NCI-H226 (cell line): ENCODE data around the gene DCAF10.
"Not testable (repeated sequence)": the region's sequence is repeated elsewhere in the genome, so short reads cannot be mapped to it uniquely, and the experiment has no call there.

Experiments
- DNase-seq: peaks from one replicate; pipeline ENCODE4 v3.0.0-alpha.2; 2015

DCAF10 gene, protein sequence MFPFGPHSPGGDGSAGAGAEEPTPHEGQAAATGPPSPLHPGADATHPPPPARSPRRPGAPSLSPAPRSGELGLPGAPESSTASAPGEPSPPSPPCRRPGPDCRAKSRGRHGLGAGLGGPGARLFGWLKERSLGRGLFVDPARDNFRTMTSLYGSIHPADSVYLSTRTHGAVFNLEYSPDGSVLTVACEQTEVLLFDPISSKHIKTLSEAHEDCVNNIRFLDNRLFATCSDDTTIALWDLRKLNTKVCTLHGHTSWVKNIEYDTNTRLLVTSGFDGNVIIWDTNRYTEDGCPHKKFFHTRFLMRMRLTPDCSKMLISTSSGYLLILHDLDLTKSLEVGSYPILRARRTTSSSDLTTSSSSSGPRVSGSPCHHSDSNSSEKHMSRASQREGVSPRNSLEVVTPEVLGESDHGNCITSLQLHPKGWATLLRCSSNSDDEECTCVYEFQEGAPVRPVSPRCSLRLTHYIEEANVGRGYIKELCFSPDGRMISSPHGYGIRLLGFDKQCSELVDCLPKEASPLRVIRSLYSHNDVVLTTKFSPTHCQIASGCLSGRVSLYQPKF

GRCh38 chr9:37800631-37801286, at the start of gene DCAF10:
TSS of gene DCAF10 (plus strand) at chr9:37800797. CDS start at chr9:37800867, 70 bp downstream.
- DNase-seq: peak; percentile 46

DNA sequence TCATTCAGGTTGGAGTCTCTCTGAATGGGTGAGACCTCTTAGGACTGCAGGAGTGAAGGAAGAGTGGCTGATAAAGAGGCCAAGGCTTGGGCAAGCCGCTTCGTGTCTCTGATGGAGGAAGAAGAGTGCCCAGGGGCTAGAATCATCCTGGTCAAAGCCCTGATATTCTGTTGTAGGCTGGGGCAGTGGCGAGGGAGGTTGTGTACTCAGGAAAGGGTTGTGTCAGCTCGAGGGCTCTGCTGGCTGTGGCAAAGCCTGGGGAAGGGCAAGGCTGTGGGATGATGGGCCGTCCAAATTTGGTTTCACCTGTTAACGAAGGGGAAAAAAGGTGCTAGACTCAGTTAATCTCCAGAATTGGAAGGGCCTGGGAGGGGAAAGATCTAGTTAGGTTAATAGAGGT, 49.4 kb upstream of the DCAF10 start:
- DNase-seq: no peak

DNA sequence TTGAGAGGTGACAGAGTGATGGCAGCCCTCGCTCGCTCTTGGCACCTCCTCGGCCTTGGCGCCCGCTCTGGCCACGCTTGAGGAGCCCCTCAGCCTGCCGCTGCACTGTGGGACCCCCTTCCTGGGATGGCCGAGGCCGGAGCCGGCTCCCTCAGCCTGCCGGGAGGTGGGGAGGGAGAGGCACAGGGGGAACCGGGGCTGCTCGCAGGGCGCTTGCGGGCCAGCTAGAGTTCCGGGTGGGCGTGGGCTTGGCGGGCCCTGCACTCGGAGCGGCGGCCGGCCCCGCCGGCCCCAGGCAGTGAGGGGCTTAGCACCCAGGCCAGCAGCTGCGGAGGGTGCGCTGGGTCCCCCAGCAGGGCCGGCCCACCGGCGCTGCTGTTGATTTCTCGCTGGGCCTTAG, 48.9 kb upstream of the DCAF10 start:
- not testable (repeated sequence) for DNase-seq

GRCh38 chr9:37752112-37752511, 48.5 kb upstream of the DCAF10 start:
- not testable (repeated sequence) for DNase-seq

DNA sequence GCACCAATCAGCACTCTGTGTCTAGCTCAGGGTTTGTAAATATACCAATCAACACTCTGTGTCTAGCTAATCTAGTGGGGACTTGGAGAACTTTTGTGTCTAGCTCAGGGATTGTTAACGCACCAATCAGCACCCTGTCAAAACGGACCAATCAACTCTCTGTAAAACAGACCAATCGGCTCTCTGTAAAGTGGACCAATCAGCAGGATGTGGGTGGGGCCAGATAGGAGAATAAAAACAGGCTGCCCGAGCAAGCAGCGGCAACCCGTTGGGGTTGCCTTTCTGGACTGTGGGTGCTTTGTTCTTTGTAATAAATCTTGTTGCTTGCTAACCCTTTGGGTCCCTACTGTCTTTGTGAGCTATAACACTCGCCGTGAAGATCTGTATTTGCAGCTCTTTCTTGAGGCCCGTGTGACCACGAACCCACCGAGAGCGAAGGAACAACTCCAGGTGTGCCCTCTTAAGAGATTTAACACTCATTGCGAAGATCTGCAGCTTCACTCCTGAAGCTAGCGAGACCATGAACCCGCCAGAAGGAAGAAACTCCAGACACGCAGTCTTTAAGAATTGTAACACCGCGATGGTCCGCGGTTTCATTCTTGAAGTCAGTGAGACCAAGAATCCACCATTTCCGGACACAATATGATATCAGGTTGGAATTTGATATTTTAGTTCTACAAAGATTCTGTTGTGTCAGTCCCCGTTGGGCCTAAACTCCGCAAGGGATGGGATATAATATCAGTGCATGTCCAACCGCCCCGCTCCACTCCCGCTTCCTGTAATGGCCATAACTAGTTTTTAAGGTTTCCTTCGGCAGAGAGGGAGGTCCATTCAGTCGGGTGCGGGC, 47.7 kb upstream of the DCAF10 start:
- no peak for DNase-seq

DNA sequence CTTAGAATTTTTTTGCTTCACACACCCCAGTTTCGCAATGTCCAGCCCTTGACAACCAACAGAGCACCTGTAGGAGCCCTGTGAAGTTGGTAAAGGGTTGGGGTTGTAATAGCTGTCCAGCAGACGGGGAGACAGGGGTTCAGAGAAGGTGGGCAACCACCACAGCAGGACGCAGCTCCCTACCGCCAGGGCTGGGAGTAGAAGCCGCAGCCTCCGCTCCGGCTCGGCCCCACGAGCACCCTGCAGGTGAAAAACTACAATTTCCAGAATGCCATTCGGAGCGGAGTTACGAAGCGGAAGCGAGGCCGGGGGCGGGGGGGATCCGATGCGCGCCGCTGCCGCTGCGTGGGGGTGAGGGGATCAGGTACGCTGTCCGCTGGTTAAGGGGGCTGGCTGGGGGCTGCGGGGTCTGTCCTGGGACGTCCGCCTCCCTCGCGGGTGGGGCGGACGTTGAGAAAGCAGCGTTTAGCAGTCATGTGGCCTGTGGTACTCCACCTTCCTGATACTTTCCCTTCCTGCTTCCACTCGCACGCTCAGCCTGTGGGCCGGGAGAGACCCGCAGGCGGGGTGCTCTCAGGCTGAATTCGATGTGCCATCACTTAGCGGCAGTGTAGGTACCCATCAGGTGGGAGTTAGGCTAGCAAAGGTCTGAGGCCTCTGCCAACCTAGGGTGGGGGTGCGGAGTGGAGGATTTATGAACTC, 47.0 kb upstream of the DCAF10 start, which contains the start of gene TRMT10B:
TSS of gene TRMT10B (plus strand) at position 317 of the 702 bp plus-strand sequence. CDS start 8,127 bp downstream, outside the sequence.
- DNase-seq: peak; percentile 24

DNA sequence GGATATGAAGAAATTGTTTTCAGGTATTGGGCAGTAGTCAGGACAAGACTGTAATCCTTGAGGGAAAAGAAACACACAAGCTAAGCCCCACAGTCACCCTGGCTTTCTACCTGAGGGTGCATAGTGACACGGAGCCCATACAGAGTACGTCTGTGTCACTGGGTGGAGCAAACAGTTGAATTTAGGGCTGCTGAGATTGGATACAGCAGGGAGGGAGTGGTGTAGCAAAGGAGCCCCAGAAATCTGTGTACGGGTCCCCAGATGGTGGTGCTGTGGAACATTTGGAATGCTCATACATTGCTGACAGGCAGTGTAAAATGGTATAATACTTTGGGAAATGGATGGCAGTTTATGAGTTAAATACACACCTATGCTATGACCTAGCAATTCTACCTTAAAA, 41.9 kb upstream of the DCAF10 start:
- no peak for DNase-seq

DNA sequence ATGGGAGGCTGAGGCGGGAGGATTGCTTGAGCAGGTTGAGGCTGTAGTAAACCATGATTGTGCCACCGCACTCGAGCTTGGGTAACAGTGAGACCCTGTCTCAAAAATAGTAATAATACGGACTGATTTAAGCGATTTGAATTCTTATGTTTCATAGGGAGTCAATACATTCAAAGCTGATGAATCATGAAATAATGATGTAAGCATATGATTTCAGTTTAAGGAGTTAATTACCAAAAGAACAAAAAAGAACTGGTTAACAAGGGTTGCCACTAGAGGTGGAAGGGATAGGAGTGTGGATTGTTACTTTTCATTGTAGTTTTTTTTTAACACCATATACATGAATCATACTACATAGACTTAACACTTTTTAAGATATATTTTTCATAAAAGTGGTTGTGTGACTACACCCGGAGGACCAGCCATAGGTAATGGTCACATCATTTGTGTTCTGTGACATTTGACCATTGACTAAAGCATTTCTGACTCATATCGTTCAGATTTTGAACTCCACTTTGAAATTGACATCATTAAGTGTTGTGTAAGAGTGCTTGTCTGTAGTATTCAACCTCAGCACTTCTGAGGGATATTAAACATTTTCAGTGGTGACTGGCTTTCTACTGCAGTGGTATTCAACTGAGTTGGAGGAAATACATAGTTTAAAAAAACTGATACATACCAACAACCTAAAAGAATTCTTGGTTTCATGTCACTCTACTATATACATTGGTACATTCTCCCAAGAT, 40.0 kb upstream of the DCAF10 start:
- no peak for DNase-seq

- no peak for DNase-seq
Measured at GRCh38 chr9:37761511-37761910, 39.1 kb upstream of the DCAF10 start.

DNA sequence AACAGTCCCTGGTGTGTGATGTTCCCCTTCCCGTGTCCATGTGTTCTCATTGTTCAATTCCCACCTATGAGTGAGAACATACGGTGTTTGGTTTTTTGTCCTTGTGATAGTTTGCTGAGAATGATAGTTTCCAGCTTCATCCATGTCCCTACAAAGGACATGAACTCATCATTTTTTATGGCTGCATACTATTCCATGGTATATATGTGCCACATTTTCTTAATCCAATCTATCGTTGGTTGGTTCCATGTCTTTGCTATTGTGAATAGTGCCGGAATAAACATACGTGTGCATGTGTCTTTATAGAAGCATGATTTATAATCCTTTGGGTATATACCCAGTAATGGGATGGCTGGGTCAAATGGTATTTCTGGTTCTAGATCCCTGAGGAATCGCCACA, 35.3 kb upstream of the DCAF10 start:
- DNase-seq: not testable (repeated sequence)

- DNase-seq: no peak
Measured at GRCh38 chr9:37769306-37769705, 31.3 kb upstream of the DCAF10 start.

GRCh38 chr9:37769995-37770394, 30.6 kb upstream of the DCAF10 start:
- no peak for DNase-seq

- no peak for DNase-seq
Measured at GRCh38 chr9:37775216-37775919, 25.2 kb upstream of the DCAF10 start.

DNA sequence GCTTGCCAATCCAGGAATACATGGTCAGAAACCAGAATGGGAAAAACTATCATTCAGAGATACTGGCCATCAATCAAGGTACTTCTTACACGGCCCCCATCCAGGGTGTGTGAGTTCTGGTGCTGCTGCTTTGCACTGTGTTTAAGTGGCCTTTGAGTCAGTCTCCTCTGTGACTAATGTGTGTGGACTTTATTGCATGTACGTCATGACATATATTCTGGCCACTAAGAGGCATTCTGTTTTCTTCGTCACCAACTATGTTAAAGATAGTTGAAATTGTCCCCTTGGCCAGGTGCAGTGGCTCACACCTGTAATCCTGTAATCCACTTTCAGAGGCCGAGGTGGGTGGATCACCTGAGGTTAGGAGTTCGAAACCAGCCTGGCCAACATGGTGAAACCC, 24.3 kb upstream of the DCAF10 start:
- DNase-seq: no peak

DNA sequence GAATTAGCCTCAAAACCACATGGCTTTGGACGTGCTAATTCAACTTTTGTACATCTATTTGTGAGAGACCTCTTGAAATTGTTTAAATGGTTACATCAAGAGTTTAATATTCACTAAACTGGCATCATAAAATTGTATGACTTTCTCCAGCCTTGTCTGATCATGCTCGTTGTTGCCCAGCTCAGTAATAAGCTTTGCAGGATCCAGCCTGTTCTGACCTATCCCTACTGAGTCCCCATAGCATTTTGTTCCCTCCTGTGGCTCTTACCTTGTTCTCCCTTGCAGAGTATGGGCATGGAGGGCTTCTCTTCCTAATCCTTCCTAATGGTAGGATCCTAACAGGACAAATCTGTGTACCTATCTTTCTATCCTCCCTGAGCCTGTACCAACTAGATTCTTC, 22.1 kb upstream of the DCAF10 start:
- DNase-seq: no peak

DNA sequence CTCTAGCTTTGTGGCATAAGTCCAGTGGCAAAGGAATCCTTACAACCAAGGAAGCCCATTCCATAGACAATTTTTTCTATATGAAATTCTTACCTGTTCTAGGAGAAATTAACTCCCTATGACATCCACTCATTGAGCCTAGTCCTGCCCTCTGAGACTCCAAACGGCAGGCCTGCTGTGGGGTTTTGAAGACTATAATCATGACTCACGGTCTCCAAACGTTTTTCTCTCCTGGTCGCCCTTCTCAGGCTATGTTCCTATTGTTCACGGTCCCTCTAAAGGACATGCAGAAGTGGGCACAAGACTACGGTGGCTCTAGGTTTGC, 16.3 kb upstream of the DCAF10 start:
- DNase-seq: no peak

GRCh38 chr9:37784616-37785483, 15.7 kb upstream of the DCAF10 start, which contains the start of gene EXOSC3:
TSS of gene EXOSC3 (minus strand) at chr9:37785064. CDS start at chr9:37785044, 20 bp downstream.
- DNase-seq: peak; percentile 70

DNA sequence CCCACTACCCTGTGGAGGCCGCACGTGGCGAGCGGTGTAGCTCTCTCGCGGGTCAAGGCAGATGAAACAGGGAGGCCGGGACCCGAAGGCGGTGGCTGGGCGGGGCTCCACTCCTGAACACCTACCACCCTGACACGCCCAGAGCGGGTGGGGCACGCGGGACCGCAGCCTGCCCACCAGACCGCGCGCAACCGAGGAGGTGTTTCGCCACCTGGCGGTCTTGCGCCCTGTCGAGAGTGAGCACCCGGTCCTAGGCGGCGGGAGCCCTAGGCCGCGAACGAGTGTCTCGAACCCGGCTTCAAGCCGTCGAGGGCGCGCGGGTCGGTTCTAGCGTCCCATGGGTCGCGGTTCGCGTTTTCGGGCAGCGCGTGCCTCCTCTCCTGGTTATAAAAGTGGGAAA, 13.5 kb upstream of the DCAF10 start:
- DNase-seq: no peak

DNA sequence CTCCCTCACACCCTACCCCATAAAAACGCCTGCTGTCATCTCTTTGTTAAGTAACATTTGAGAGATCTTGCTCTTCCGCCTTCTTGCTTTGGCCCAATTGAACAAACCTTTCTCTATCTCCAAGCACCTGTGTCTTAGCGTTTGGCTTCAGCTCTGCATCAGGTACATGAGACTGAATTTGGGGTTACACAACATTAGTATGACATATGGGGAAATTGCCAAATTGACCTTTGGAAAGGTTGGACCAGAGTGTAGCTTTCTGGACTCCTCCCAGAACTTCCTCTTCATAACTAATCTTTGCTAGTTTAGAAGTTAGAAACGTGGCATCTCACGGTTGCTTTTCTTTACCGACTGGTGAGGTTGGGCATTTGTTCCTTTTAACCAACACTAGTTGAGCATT, 12.3 kb upstream of the DCAF10 start:
- DNase-seq: no peak

DNA sequence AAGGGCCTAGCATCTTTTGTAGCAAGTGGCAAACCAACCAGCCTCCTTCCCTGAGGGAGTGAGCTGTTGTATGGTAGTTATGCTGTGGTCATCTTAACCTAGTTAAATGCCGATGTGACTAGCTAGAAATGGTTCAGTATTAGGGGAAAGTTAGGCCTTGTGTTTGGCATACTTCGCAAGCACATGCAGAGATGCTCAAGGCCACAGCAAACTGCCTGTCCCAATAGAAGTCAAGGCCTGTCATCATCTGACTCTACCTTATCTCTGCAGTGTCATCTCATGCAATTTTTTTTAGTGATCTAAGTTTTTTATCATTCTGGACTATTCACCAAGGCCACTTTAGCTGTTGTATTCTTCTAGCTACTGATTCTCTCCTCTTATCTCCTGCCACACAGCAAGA, 10.5 kb upstream of the DCAF10 start:
- DNase-seq: no peak
